ENCODE measurements around the gene PCNX2. TPM values are rescaled to one million over a fixed set of nuclear protein-coding genes. Genes with fewer than 3 reads are reported as not detected.

Gene PCNX2
- total and polyA plus RNA-seq, 4 experiments from 2014 or later = 1.8 to 109 (median 55.7) TPM

DNA sequence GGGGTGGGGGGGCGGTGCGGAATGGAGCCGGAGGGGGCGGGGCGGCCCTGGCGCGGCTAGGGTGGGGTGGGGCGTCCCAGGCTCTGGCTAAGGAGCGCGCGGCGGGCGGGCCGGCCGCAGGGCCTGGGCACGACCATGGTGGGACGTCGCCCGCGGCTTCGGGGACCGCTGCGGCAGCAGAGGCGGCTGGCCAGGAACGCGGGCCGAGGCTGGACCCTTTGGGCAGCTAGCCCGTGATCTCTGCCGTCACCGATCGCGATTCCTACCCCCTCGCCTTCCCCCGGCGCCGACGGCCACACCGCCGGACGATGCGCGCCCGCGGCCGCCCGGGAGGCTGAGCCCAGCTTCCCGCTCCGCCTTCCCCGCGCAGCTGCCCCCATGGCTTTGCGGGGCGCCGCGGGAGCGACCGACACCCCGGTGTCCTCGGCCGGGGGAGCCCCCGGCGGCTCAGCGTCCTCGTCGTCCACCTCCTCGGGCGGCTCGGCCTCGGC lies 32.2 kb upstream of the PCNX2 start, which contains the start of gene MAP3K21:
MAP3K21 (plus strand) TSS at position 74 of the 491 bp plus-strand sequence; CDS start at position 379, 305 bp downstream.
- Mint-ChIP-seq H3K27me3 (no peaks in the 10 kb centered on the region), H3K36me3 (peaks cover 0 to 2% of the 10 kb centered on the region in 2 donors), H3K27ac (peak within 1 kb of the TSS; percentile 37 to 86 (median 78)), H3K9me3 (no peaks in the 10 kb centered on the region), H3K4me3 (peak within 1 kb of the TSS; percentile 78 to 93 (median 84)), H3K4me1 (peaks cover 9 to 20% (median 13%) of the 10 kb centered on the region in 4 donors)
- no peak for DNase-seq
- intact Hi-C loops (cut with micrococcal nuclease) = loop anchor here (1.0 kb wide), 1 partner anchor 32 kb away; the partner anchor contains the start of gene PCNX2
- CTCF ChIA-PET (ENCODE audit: partially characterized antibody) = interaction anchor here (1.1 to 1.6 kb wide), 2 partner anchors 23 to 26 kb away, joined by 3 to 5 read pairs; no protein-coding TSS in a partner anchor
- Histone ChIP-seq H3K36me3 (ENCODE audit: insufficient read depth, low read length) (no peaks in the 10 kb centered on the region), H3K27me3 (ENCODE audit: insufficient read depth, low read length) (no peaks in the 10 kb centered on the region), H3K4me3 (ENCODE audit: low read length in 2 of 2) (peak within 1 kb of the TSS; percentile 11 to 60), H3K27ac (ENCODE audit: low read depth, low read length) (peak within 1 kb of the TSS; percentile 31), H3K4me1 (ENCODE audit: insufficient read depth, low read length) (peaks cover 9% of the 10 kb centered on the region), H3K9me3 (ENCODE audit: control insufficient read depth in 1 of 2, low read length in 2 of 2) (no peaks in the 10 kb centered on the region)
- POLR2A ChIA-PET (ENCODE audit: partially characterized antibody) = interaction anchor here (0.8 to 2.5 kb wide), 6 partner anchors 10 to 76 kb away, joined by 3 to 19 read pairs (median 3); partner anchors contain the start of gene PCNX2

GRCh38 chr1:233326811-233327650 lies 31.5 kb upstream of the PCNX2 start:
- peak overlapping the region in 1 of 2 donors; percentile 45 for H3K4me3 ChIP-seq (ENCODE audit: low read length in 2 of 2)
- Mint-ChIP-seq H3K36me3 (peaks cover 0 to 2% of the 10 kb centered on the region in 2 donors), H3K9me3 (no peaks in the 10 kb centered on the region), H3K4me3 (peak overlapping the region; percentile 73 to 93 (median 84)), H3K27me3 (peaks cover 2% of the 10 kb centered on the region in 2 donors), H3K27ac (peak overlapping the region; percentile 37 to 86 (median 78)), H3K4me1 (peaks cover 9 to 20% (median 13%) of the 10 kb centered on the region in 4 donors)
- intact Hi-C loops (cut with micrococcal nuclease) = loop anchor here (1.0 kb wide), 1 partner anchor 32 kb away; the partner anchor contains the start of gene PCNX2
- H3K36me3 ChIP-seq (ENCODE audit: insufficient read depth, low read length) = no peaks in the 10 kb centered on the region
- H3K27ac ChIP-seq (ENCODE audit: low read depth, low read length) = peak overlapping the region; percentile 26
- DNase-seq = peak; percentile 84 to 90 (median 85)
- H3K27me3 ChIP-seq (ENCODE audit: insufficient read depth, low read length) = no peaks in the 10 kb centered on the region
- POLR2A ChIA-PET (ENCODE audit: partially characterized antibody) = interaction anchor here (0.9 to 2.5 kb wide), 3 partner anchors 12 to 76 kb away, joined by 3 to 19 read pairs (median 3); partner anchors contain the start of gene PCNX2
- H3K4me1 ChIP-seq (ENCODE audit: insufficient read depth, low read length) = peaks cover 9% of the 10 kb centered on the region
- CTCF ChIA-PET (ENCODE audit: partially characterized antibody) = no interaction called here
- H3K9me3 ChIP-seq (ENCODE audit: control insufficient read depth in 1 of 2, low read length in 2 of 2) = no peaks in the 10 kb centered on the region

GRCh38 chr1:233326319-233326718 lies 30.8 kb upstream of the PCNX2 start:
- Mint-ChIP-seq H3K36me3 (peaks cover 0 to 2% of the 10 kb centered on the region in 2 donors), H3K4me3 (peak overlapping the region in 5 of 8 donors; percentile 79 to 93 (median 86)), H3K27me3 (peaks cover 2% of the 10 kb centered on the region in 2 donors), H3K9me3 (no peaks in the 10 kb centered on the region), H3K4me1 (peaks cover 9 to 20% (median 13%) of the 10 kb centered on the region in 4 donors), H3K27ac (peak overlapping the region in 2 of 7 donors; percentile 76 to 78)
- Histone ChIP-seq H3K4me1 (ENCODE audit: insufficient read depth, low read length) (peaks cover 9% of the 10 kb centered on the region), H3K27me3 (ENCODE audit: insufficient read depth, low read length) (no peaks in the 10 kb centered on the region), H3K27ac (ENCODE audit: low read depth, low read length) (no peak overlapping the region), H3K4me3 (ENCODE audit: low read length in 2 of 2) (no peak overlapping the region), H3K9me3 (ENCODE audit: control insufficient read depth in 1 of 2, low read length in 2 of 2) (no peaks in the 10 kb centered on the region), H3K36me3 (ENCODE audit: insufficient read depth, low read length) (no peaks in the 10 kb centered on the region)
- intact Hi-C loops (cut with micrococcal nuclease) = no loop called here
- DNase-seq = no peak
- ChIA-PET CTCF (ENCODE audit: partially characterized antibody) (interaction anchor here (1.1 kb wide), 1 partner anchor 19 kb away, joined by 3 read pairs; no protein-coding TSS in a partner anchor), POLR2A (ENCODE audit: partially characterized antibody) (no interaction called here)

DNA sequence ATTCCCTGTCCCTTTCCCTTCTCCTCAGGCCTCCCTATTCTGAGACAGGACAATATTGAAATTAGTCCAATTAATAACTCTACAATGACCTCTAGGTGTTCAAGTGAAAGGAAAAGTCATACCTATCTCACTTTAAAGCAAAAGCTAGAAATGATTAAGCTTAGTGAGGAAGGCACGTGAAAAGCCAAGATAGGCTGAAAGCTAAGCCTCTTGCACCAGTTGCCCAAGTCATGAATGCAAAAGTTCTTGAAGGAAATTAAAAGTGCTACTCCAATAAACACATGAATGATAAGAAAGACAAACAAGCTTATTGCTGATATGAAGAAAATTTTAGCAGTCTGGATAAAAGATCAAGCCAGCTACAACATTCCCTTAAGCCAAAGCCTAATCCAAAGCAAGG lies 28.2 kb upstream of the PCNX2 start:
- H3K4me1 Mint-ChIP-seq = peaks cover 3 to 7% (median 5%) of the 10 kb centered on the region in 4 donors
- ChIA-PET POLR2A (ENCODE audit: partially characterized antibody) (no interaction called here), CTCF (ENCODE audit: partially characterized antibody) (interaction anchor here (0.9 to 1.7 kb wide), 3 partner anchors 17 to 41 kb away, joined by 3 to 5 read pairs (median 4); no protein-coding TSS in a partner anchor)
- H3K4me1 ChIP-seq (ENCODE audit: insufficient read depth, low read length) = peaks cover 3% of the 10 kb centered on the region
- H3K27ac Mint-ChIP-seq = no peak overlapping the region
- no peak for DNase-seq
- no peak overlapping the region for H3K4me3 Mint-ChIP-seq
- no peak overlapping the region for H3K4me3 ChIP-seq (ENCODE audit: low read length in 2 of 2)
- peaks cover 2 to 7% of the 10 kb centered on the region in 2 donors for H3K27me3 Mint-ChIP-seq
- H3K9me3 ChIP-seq (ENCODE audit: control insufficient read depth in 1 of 2, low read length in 2 of 2) = no peaks in the 10 kb centered on the region
- H3K27me3 ChIP-seq (ENCODE audit: insufficient read depth, low read length) = no peaks in the 10 kb centered on the region
- peaks cover 0 to 2% of the 10 kb centered on the region in 2 donors for H3K36me3 Mint-ChIP-seq
- no peaks in the 10 kb centered on the region for H3K36me3 ChIP-seq (ENCODE audit: insufficient read depth, low read length)
- no peaks in the 10 kb centered on the region for H3K9me3 Mint-ChIP-seq
- no peak overlapping the region for H3K27ac ChIP-seq (ENCODE audit: low read depth, low read length)
- intact Hi-C loops (cut with micrococcal nuclease) = no loop called here

GRCh38 chr1:233320023-233320422 lies 24.5 kb upstream of the PCNX2 start:
- Histone ChIP-seq H3K9me3 (ENCODE audit: control insufficient read depth in 1 of 2, low read length in 2 of 2) (no peaks in the 10 kb centered on the region), H3K4me1 (ENCODE audit: insufficient read depth, low read length) (no peaks in the 10 kb centered on the region), H3K4me3 (ENCODE audit: low read length in 2 of 2) (no peak overlapping the region), H3K36me3 (ENCODE audit: insufficient read depth, low read length) (no peaks in the 10 kb centered on the region), H3K27ac (ENCODE audit: low read depth, low read length) (no peak overlapping the region), H3K27me3 (ENCODE audit: insufficient read depth, low read length) (no peaks in the 10 kb centered on the region)
- ChIA-PET CTCF (ENCODE audit: partially characterized antibody) (interaction anchor here (0.7 to 1.3 kb wide), 2 partner anchors 10 to 746 kb away, joined by 3 read pairs; no protein-coding TSS in a partner anchor), POLR2A (ENCODE audit: partially characterized antibody) (no interaction called here)
- Mint-ChIP-seq H3K4me3 (no peak overlapping the region), H3K36me3 (no peaks in the 10 kb centered on the region), H3K4me1 (no peaks in the 10 kb centered on the region), H3K27me3 (peaks cover 2 to 8% of the 10 kb centered on the region in 2 donors), H3K27ac (no peak overlapping the region), H3K9me3 (no peaks in the 10 kb centered on the region)
- no peak for DNase-seq
- intact Hi-C loops (cut with micrococcal nuclease) = no loop called here

DNA sequence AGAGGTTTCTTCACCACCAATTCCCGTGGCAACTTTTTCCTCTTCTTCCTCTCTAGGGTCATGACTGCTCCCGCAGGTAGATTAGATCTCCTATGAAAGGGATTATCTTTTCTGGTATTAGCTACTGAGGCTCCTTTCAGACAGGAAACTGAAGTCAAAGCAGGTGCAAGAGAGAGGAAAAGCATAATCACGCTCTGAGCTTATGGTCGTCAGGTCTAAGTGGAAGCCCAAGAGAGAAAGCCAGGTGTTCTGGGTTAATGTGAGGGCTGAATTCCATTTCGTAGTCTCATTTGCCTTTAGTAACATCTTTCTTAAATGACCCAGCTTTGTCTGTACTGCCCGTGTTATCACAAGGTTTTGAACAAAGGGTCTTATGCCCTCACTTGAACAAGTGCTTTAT lies 23.7 kb upstream of the PCNX2 start:
- Histone ChIP-seq H3K4me3 (ENCODE audit: low read length in 2 of 2) (no peak overlapping the region), H3K36me3 (ENCODE audit: insufficient read depth, low read length) (no peaks in the 10 kb centered on the region), H3K4me1 (ENCODE audit: insufficient read depth, low read length) (no peaks in the 10 kb centered on the region), H3K27ac (ENCODE audit: low read depth, low read length) (no peak overlapping the region), H3K9me3 (ENCODE audit: control insufficient read depth in 1 of 2, low read length in 2 of 2) (no peaks in the 10 kb centered on the region), H3K27me3 (ENCODE audit: insufficient read depth, low read length) (no peaks in the 10 kb centered on the region)
- Mint-ChIP-seq H3K4me1 (no peaks in the 10 kb centered on the region), H3K4me3 (no peak overlapping the region), H3K36me3 (no peaks in the 10 kb centered on the region), H3K9me3 (no peaks in the 10 kb centered on the region), H3K27ac (peak overlapping the region in 1 of 7 donors; percentile 50), H3K27me3 (peaks cover 2 to 8% of the 10 kb centered on the region in 2 donors)
- intact Hi-C loops (cut with micrococcal nuclease) = no loop called here
- no peak for DNase-seq
- POLR2A ChIA-PET (ENCODE audit: partially characterized antibody) = no interaction called here
- CTCF ChIA-PET (ENCODE audit: partially characterized antibody) = interaction anchor here (1.3 kb wide), 1 partner anchor 747 kb away, joined by 3 read pairs; no protein-coding TSS in a partner anchor

- H3K36me3 ChIP-seq (ENCODE audit: insufficient read depth, low read length) = no peaks in the 10 kb centered on the region
- POLR2A ChIA-PET (ENCODE audit: partially characterized antibody) = no interaction called here
- no peak overlapping the region for H3K4me3 Mint-ChIP-seq
- H3K4me3 ChIP-seq (ENCODE audit: low read length in 2 of 2) = no peak overlapping the region
- peaks cover 0 to 6% of the 10 kb centered on the region in 2 donors for H3K27me3 Mint-ChIP-seq
- no peak for DNase-seq
- intact Hi-C loops (cut with micrococcal nuclease) = no loop called here
- no peaks in the 10 kb centered on the region for H3K36me3 Mint-ChIP-seq
- no peaks in the 10 kb centered on the region for H3K4me1 Mint-ChIP-seq
- H3K27ac Mint-ChIP-seq = peak overlapping the region in 2 of 7 donors; percentile 18 to 48
- H3K27ac ChIP-seq (ENCODE audit: low read depth, low read length) = no peak overlapping the region
- no peaks in the 10 kb centered on the region for H3K9me3 ChIP-seq (ENCODE audit: control insufficient read depth in 1 of 2, low read length in 2 of 2)
- no peaks in the 10 kb centered on the region for H3K9me3 Mint-ChIP-seq
- H3K27me3 ChIP-seq (ENCODE audit: insufficient read depth, low read length) = no peaks in the 10 kb centered on the region
- CTCF ChIA-PET (ENCODE audit: partially characterized antibody) = interaction anchor here (1.1 to 2.2 kb wide), 2 partner anchors 12 to 46 kb away, joined by 3 to 8 read pairs; no protein-coding TSS in a partner anchor
- no peaks in the 10 kb centered on the region for H3K4me1 ChIP-seq (ENCODE audit: insufficient read depth, low read length)
These were observed 20.9 kb upstream of the PCNX2 start for GRCh38 chr1:233316473-233316872.
